Measurements from ENCODE around the gene KRTAP12-3.
"Not testable (repeated sequence)": the region's sequence is repeated elsewhere in the genome, so short reads cannot be mapped to it uniquely, and the experiment has no call there.

Gene KRTAP12-3

GRCh38 chr21:44653123-44653522 lies 4.6 kb upstream of the KRTAP12-3 start:
- DNase-seq = no peak

- DNase-seq = no peak
Measured at GRCh38 chr21:44653656-44654575, 3.8 kb upstream of the KRTAP12-3 start.

GRCh38 chr21:44654576-44655175 lies 3.1 kb upstream of the KRTAP12-3 start, which contains the start of gene KRTAP12-4:
KRTAP12-4 (minus strand) TSS chr21:44654659; CDS start chr21:44654614, 45 bp downstream.
- no peak for DNase-seq

GRCh38 chr21:44656868-44657267 lies 864 bp upstream of the KRTAP12-3 start:
- no peak for DNase-seq

GRCh38 chr21:44658541-44658910 lies 794 bp downstream of the KRTAP12-3 start:
- DNase-seq = no peak

- DNase-seq = no peak
Measured at GRCh38 chr21:44658913-44659595, 1.3 kb downstream of the KRTAP12-3 start.

GRCh38 chr21:44661567-44661966 lies 3.8 kb downstream of the KRTAP12-3 start:
- DNase-seq = not testable (repeated sequence)

- no peak for DNase-seq
Measured at GRCh38 chr21:44664691-44665090, 7.0 kb downstream of the KRTAP12-3 start.

GRCh38 chr21:44666401-44667320 lies 8.9 kb downstream of the KRTAP12-3 start, which contains the start of gene KRTAP12-2:
KRTAP12-2 (minus strand) TSS chr21:44666927; CDS start chr21:44666886, 41 bp downstream.
- DNase-seq = no peak

GRCh38 chr21:44667612-44668011 lies 9.9 kb downstream of the KRTAP12-3 start:
- no peak for DNase-seq

GRCh38 chr21:44670642-44671432 lies 13.1 kb downstream of the KRTAP12-3 start:
- DNase-seq = no peak

- no peak for DNase-seq
Measured at GRCh38 chr21:44671911-44672310, 14.2 kb downstream of the KRTAP12-3 start.

GRCh38 chr21:44677881-44678280 lies 20.1 kb downstream of the KRTAP12-3 start:
- DNase-seq = no peak

- no peak for DNase-seq
Measured at GRCh38 chr21:44681152-44681551, 23.4 kb downstream of the KRTAP12-3 start.

GRCh38 chr21:44681861-44682579 lies 24.3 kb downstream of the KRTAP12-3 start, which contains the start of gene KRTAP12-1:
KRTAP12-1 (minus strand) TSS chr21:44682163; CDS start chr21:44682123, 40 bp downstream.
- DNase-seq = no peak

GRCh38 chr21:44682580-44683151 lies 24.9 kb downstream of the KRTAP12-3 start:
- no peak for DNase-seq

GRCh38 chr21:44684077-44684476 lies 26.3 kb downstream of the KRTAP12-3 start:
- DNase-seq = no peak

GRCh38 chr21:44684483-44684882 lies 26.8 kb downstream of the KRTAP12-3 start:
- DNase-seq = no peak

- not testable (repeated sequence) for DNase-seq
Measured at GRCh38 chr21:44685050-44685449, 27.3 kb downstream of the KRTAP12-3 start.
